Natural killer cell (primary cell): ENCODE data around the gene VAV3. TPM values are rescaled to one million over a fixed set of nuclear protein-coding genes. Genes with fewer than 3 reads are reported as not detected.

Experiments used
- ATAC-seq, 3 donors: fragments of 150-1000 bp in 2 of 3; fragments of 200-7000 bp in 1 of 3; cut with Tn5 transposase; 1 replicate in 1 of 3; 2 replicates in 2 of 3; pipeline ENCODE4 v1.10.0; 2021; ENCODE audit warnings: mild to moderate bottlenecking in 2 of 3, moderate library complexity in 2 of 3
- DNase-seq, 2 donors: peaks; one replicate each; pipeline versions ENCODE4 v3.0.0 to v3.0.0-alpha.2; 2013 to 2021; ENCODE audit warnings: mixed read lengths in 1 of 2
- H3K27ac ChIP-seq: one replicate; pipeline ENCODE4 v1.5.1; 2013; ENCODE audit warnings: mild to moderate bottlenecking, low read length
- H3K27me3 ChIP-seq: one replicate; pipeline ENCODE4 v1.6.1; 2013; ENCODE audit warnings: low read length; ENCODE audit not compliant: control insufficient read depth, insufficient read depth
- H3K36me3 ChIP-seq: one replicate; pipeline ENCODE4 v1.6.1; 2013; ENCODE audit warnings: low read length; ENCODE audit not compliant: control insufficient read depth, insufficient read depth
- H3K4me1 ChIP-seq: one replicate; pipeline ENCODE4 v1.6.1; 2013; ENCODE audit warnings: low read length; ENCODE audit not compliant: control insufficient read depth, insufficient read depth
- H3K4me3 ChIP-seq: one replicate; pipeline ENCODE4 v1.5.1; 2013; ENCODE audit warnings: low read length
- H3K9me3 ChIP-seq: one replicate; pipeline ENCODE4 v1.6.1; 2013; ENCODE audit warnings: low read length; ENCODE audit not compliant: control insufficient read depth, insufficient read depth
- H3K27ac Mint-ChIP-seq, 2 donors: one replicate each; pipeline ENCODE4 v1.8.0; 2022; ENCODE audit warnings: mild to moderate bottlenecking in 2 of 2, mixed read lengths in 2 of 2, moderate library complexity in 1 of 2
- H3K27me3 Mint-ChIP-seq, 2 donors: one replicate each; pipeline ENCODE4 v1.8.0; 2022; ENCODE audit warnings: low read depth in 2 of 2, mixed read lengths in 2 of 2
- H3K36me3 Mint-ChIP-seq: one replicate; pipeline ENCODE4 v1.8.0; 2022; ENCODE audit warnings: mixed read lengths
- H3K4me1 Mint-ChIP-seq, 2 donors: one replicate each; pipeline ENCODE4 v1.8.0; 2022; ENCODE audit warnings: mixed read lengths in 2 of 2
- H3K4me3 Mint-ChIP-seq: one replicate; pipeline ENCODE4 v1.8.0; 2022; ENCODE audit warnings: mild to moderate bottlenecking, moderate library complexity, mixed read lengths
- H3K9me3 Mint-ChIP-seq, 2 donors: one replicate each; pipeline ENCODE4 v1.8.0; 2022; ENCODE audit warnings: mixed read lengths in 2 of 2
- WGBS: methylation state at CpG from one replicate; pipeline ENCODE4 v1.1.7; 2013; ENCODE audit warnings: missing lambda C conversion rate; ENCODE audit not compliant: insufficient coverage; 5-methylcytosine and 5-hydroxymethylcytosine counted together
- intact Hi-C: fragments of 100-400 bp; cut with micrococcal nuclease; formaldehyde crosslinking; loops from one replicate; pipeline ENCODE4 v1.14.2; 2022
- total RNA-seq, 4 donors: library from RNA; stranded (reverse); fragments of 120-200 nt in 1 of 4; gene quantifications; one replicate each; pipeline versions ENCODE4 v1.2.3 to v1.2.4, GENCODE V29; 2013 to 2022
- TF ChIP-seq, protein P1 (sequence below): fragments of 200-600 bp; IDR thresholded peaks from one replicate; pipeline ENCODE4 v1.8.0; 2022; ENCODE audit warnings: antibody characterized with exemption

Gene VAV3
- total RNA-seq, 3 donors from 2014 or later (not counting 1 experiment from before 2014, with no cell fraction given): 95.8 to 101 (median 96.6) TPM

DNA sequence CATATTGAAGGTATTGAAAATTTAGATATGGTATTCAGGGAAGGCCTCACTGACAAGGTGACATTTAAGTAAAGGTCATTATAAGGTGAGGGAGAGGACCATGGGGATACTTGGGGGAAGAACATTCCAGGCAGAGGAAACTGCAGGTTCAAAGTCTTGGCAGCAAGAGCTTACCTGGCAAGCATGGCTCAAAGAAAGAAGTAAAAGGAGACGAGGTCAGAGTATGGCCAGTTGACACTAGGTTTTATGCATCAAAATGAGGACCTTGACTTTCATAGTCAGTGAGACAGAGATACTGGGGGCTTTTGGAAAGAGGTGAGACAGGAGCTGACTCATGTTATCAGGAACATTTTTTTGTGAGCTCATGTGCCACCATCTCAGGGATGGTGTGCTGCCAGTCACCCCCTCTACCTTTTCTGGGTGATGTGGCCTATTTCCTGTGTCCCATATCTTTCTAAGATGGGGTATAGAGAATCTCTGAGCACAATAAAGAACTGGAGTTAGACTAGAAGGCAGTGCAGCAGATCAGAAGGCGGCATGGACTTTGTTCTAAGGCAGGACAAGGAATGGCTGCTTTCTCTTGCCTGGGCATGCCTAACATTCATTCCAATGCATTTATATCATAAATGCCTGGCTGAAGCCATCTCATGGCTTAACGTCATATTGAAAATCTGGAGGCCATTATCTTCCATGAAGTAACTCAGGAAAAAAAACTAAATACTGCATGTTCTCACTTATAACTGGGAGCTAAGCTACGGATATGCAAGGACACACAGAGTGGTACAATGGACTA, 417.4 kb downstream of the VAV3 start:
- H3K27me3 Mint-ChIP-seq: peaks cover 0 to 3% of the 10 kb centered on the region in 2 donors
- no peaks in the 10 kb centered on the region for H3K36me3 ChIP-seq
- no peaks in the 10 kb centered on the region for H3K27me3 ChIP-seq
- TF ChIP-seq, protein P1, sequence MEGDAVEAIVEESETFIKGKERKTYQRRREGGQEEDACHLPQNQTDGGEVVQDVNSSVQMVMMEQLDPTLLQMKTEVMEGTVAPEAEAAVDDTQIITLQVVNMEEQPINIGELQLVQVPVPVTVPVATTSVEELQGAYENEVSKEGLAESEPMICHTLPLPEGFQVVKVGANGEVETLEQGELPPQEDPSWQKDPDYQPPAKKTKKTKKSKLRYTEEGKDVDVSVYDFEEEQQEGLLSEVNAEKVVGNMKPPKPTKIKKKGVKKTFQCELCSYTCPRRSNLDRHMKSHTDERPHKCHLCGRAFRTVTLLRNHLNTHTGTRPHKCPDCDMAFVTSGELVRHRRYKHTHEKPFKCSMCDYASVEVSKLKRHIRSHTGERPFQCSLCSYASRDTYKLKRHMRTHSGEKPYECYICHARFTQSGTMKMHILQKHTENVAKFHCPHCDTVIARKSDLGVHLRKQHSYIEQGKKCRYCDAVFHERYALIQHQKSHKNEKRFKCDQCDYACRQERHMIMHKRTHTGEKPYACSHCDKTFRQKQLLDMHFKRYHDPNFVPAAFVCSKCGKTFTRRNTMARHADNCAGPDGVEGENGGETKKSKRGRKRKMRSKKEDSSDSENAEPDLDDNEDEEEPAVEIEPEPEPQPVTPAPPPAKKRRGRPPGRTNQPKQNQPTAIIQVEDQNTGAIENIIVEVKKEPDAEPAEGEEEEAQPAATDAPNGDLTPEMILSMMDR: no peak
- no peaks in the 10 kb centered on the region for H3K4me1 Mint-ChIP-seq
- ATAC-seq (no peak), DNase-seq (no peak)
- no peak overlapping the region for H3K27ac ChIP-seq
- H3K9me3 ChIP-seq: no peaks in the 10 kb centered on the region
- no peak overlapping the region for H3K4me3 Mint-ChIP-seq
- no peaks in the 10 kb centered on the region for H3K36me3 Mint-ChIP-seq
- no peaks in the 10 kb centered on the region for H3K4me1 ChIP-seq
- no peak overlapping the region for H3K4me3 ChIP-seq
- 92% methylated on average over 4 of the region's 4 CpGs for WGBS
- no peak overlapping the region for H3K27ac Mint-ChIP-seq
- no peaks in the 10 kb centered on the region for H3K9me3 Mint-ChIP-seq
- intact Hi-C loops: no loop called here

DNA sequence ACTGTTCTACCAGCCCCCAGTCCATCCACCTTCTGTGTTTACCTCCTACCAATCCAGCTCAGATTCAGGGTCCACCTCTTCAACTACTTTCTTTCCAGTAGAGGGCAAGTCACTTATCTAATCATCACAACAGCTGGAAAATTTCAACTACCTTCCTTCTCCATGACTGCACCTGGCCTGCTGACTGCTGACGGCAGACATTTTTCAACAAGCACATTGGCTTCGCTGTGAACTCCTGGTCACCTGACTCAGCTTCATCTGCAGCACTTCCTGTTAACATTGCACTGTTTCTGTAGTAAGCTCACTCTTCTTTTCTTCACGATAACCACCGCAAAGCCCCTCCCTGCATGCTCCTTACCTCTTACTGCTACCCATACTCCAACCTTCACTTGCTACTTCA, 418.4 kb downstream of the VAV3 start:
- H3K27ac Mint-ChIP-seq: no peak overlapping the region
- no peak for ATAC-seq
- H3K36me3 Mint-ChIP-seq: no peaks in the 10 kb centered on the region
- Histone ChIP-seq H3K27me3 (no peaks in the 10 kb centered on the region), H3K4me1 (no peaks in the 10 kb centered on the region), H3K9me3 (no peaks in the 10 kb centered on the region), H3K27ac (no peak overlapping the region), H3K4me3 (no peak overlapping the region), H3K36me3 (no peaks in the 10 kb centered on the region)
- TF ChIP-seq, protein P1: no peak
- intact Hi-C loops: no loop called here
- H3K27me3 Mint-ChIP-seq: peaks cover 0 to 5% of the 10 kb centered on the region in 2 donors
- no peak overlapping the region for H3K4me3 Mint-ChIP-seq
- DNase-seq: no peak
- WGBS: 85% methylated on average over 4 of the region's 4 CpGs
- no peaks in the 10 kb centered on the region for H3K9me3 Mint-ChIP-seq
- no peaks in the 10 kb centered on the region for H3K4me1 Mint-ChIP-seq

DNA sequence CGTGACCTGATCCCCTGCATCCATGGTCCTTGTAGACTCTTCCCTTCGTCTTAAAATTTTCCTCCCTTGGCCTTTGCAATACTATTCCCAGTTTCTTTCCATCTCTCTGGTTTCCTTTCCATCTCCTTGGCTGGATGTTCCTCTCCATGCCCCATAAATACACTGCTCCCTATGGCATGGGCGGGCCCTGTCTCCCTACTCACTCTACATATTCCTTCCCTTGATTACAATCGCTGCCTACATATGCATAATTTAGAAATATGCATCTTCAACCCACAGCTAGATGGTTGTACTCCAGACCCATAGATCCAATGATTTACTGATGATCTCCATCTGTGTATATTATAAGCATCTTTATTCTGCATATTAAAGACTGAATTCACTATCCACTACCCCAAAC, 419.1 kb downstream of the VAV3 start:
- DNase-seq (no peak), ATAC-seq (no peak)
- 74% methylated on average over 4 of the region's 4 CpGs for WGBS
- Mint-ChIP-seq H3K27ac (no peak overlapping the region), H3K4me1 (no peaks in the 10 kb centered on the region), H3K9me3 (no peaks in the 10 kb centered on the region), H3K36me3 (no peaks in the 10 kb centered on the region), H3K4me3 (no peak overlapping the region), H3K27me3 (peaks cover 5 to 6% of the 10 kb centered on the region in 2 donors)
- H3K4me3 ChIP-seq: no peak overlapping the region
- H3K27me3 ChIP-seq: no peaks in the 10 kb centered on the region
- intact Hi-C loops: no loop called here
- no peaks in the 10 kb centered on the region for H3K36me3 ChIP-seq
- TF ChIP-seq, protein P1: no peak
- no peaks in the 10 kb centered on the region for H3K4me1 ChIP-seq
- no peaks in the 10 kb centered on the region for H3K9me3 ChIP-seq
- H3K27ac ChIP-seq: no peak overlapping the region
